Measurements from ENCODE around the gene PHLDB2.

The PHLDB2 gene

DNA sequence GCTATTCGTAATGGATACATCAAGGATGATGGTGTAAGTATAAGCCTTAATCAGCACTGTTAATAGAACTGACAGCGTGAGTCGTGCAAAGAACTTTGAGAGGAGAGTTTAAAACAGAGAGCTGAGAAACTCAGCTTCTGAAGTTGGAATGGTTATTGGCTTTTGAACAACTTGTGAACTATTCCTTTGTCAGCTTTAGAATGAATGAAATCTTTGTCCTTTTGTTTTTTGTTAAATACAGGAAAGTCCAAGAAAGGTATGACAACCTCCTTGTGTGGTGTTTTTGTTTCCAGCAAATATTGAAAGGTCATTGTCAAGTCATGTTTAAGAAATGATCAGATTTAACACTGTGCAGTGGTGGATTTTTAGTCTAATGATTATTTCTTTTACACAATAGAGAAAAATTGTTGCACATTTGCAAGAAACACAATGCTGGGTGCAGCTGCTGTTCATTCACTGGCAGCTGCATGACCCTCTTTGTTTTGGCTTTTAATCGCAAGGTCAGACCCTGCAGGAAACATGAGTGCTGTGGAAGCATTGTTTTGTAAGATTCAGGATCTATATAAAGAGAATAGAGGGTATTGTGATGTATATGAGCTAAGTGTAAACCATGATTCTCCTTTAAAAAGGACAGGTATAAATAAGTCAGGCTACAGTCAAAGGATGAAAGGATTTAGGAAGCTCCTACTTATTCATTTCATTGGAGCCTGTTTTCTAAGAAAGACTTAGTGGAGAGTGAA lies 98.1 kb downstream of the PHLDB2 start:
- DNase-seq (ENCODE audit: insufficient read length, low spot score) (no peak), FAIRE-seq (no peak)
- TF ChIP-seq POLR2AphosphoS5 (IDR thresholded peaks at IDR 0.05; ENCODE audit: low read depth, low read length) (no peak), SPI1 (IDR thresholded peaks at IDR 0.05; ENCODE audit: low read depth, low read length) (no peak), PAX5 (IDR thresholded peaks at IDR 0.05; ENCODE audit: insufficient read depth, low read length, severe bottlenecking) (no peak), POLR2A (IDR thresholded peaks at IDR 0.05; ENCODE audit: low read depth, low read length) (no peak), TAF1 (IDR thresholded peaks at IDR 0.05; ENCODE audit: low read depth, low read length) (no peak), POU2F2 (IDR thresholded peaks at IDR 0.05; ENCODE audit: low read depth, low read length) (no peak)

DNA sequence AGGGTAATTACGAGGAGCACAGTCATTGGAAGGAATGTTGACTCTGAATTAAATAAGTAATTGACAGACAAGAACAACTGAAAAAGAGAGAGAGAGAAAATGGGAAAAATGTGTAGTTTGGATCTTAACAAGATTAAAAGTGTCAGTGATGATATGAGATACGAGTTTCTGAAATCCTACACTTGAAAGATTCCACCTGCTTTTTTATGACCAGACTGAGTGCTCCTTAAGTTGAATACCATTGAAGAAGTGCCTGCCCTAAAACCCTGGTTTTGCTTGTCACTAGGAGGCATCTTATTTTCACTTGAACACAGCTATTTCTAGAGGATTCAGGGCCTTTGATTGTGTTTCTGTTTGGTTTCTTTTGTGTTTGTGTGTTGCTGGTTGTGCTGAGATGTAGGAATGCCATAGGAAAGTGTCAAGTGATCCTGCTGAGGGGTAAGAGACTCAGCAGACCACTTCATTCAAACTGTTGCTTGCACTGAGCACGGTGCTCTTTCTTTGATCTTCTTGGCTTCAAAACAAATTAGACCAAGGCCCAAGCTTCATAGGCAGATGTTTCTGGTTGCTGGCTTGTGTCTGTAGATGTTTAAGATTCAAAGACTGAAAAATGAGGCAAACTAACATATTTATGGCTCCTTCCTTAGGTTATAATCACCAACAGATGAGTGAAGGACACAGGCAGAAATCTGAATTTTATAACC lies 102.5 kb downstream of the PHLDB2 start:
- FAIRE-seq (no peak), DNase-seq (ENCODE audit: insufficient read length, low spot score) (no peak)
- TF ChIP-seq POLR2A (IDR thresholded peaks at IDR 0.05; ENCODE audit: low read depth, low read length) (no peak), TAF1 (IDR thresholded peaks at IDR 0.05; ENCODE audit: low read depth, low read length) (no peak), SPI1 (IDR thresholded peaks at IDR 0.05; ENCODE audit: low read depth, low read length) (no peak), PAX5 (IDR thresholded peaks at IDR 0.05; ENCODE audit: insufficient read depth, low read length, severe bottlenecking) (no peak), POU2F2 (IDR thresholded peaks at IDR 0.05; ENCODE audit: low read depth, low read length) (no peak), POLR2AphosphoS5 (IDR thresholded peaks at IDR 0.05; ENCODE audit: low read depth, low read length) (no peak)

DNA sequence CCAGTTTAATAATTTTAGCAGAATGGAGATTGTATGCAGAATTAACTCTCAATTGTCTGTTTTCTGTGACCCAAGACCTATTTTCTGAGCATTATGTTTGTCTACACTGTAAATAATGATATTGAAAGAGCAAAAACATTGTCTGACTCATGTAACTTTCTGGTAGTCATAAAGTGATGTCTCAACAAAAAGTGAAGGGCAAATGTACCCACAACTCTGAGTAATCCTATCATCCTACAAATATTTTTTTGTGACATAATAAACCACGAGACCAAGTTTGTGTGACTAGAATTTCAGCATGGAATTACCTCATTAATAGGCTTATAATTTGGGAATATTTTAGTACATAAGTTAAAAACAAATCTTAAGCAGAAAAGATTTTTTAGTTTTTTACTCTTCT lies 104.4 kb downstream of the PHLDB2 start:
- TF ChIP-seq POLR2A (IDR thresholded peaks at IDR 0.05; ENCODE audit: low read depth, low read length), result no peak
- TF ChIP-seq TAF1 (IDR thresholded peaks at IDR 0.05; ENCODE audit: low read depth, low read length), result no peak
- TF ChIP-seq POU2F2 (IDR thresholded peaks at IDR 0.05; ENCODE audit: low read depth, low read length), result no peak
- no peak for TF ChIP-seq PAX5 (IDR thresholded peaks at IDR 0.05; ENCODE audit: insufficient read depth, low read length, severe bottlenecking)
- no peak for TF ChIP-seq SPI1 (IDR thresholded peaks at IDR 0.05; ENCODE audit: low read depth, low read length)
- no peak for TF ChIP-seq POLR2AphosphoS5 (IDR thresholded peaks at IDR 0.05; ENCODE audit: low read depth, low read length)
- FAIRE-seq (no peak), DNase-seq (ENCODE audit: insufficient read length, low spot score) (no peak)

DNA sequence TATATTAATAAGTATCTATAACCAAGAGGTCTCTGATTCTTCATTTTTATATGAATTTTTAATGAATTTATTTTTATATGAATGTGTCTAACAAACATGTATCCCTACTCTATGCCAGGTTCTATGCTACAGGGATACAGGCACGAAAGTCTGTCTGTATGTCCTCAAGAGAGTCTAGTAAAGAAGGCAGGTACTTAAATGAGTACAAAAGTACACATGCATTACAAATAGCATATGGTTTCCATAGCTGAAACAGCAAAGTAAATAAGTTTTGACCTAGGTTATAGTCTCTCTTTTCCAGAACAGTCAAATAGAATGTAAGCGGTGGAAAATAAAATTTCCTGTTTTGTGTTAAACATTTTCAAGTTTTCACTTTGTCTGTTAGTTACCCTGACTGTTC lies 106.4 kb downstream of the PHLDB2 start:
- FAIRE-seq (no peak), DNase-seq (ENCODE audit: insufficient read length, low spot score) (no peak)
- no peak for TF ChIP-seq PAX5 (IDR thresholded peaks at IDR 0.05; ENCODE audit: insufficient read depth, low read length, severe bottlenecking)
- TF ChIP-seq POU2F2 (IDR thresholded peaks at IDR 0.05; ENCODE audit: low read depth, low read length), result no peak
- TF ChIP-seq TAF1 (IDR thresholded peaks at IDR 0.05; ENCODE audit: low read depth, low read length), result no peak
- TF ChIP-seq POLR2A (IDR thresholded peaks at IDR 0.05; ENCODE audit: low read depth, low read length), result no peak
- no peak for TF ChIP-seq SPI1 (IDR thresholded peaks at IDR 0.05; ENCODE audit: low read depth, low read length)
- TF ChIP-seq POLR2AphosphoS5 (IDR thresholded peaks at IDR 0.05; ENCODE audit: low read depth, low read length), result no peak

DNA sequence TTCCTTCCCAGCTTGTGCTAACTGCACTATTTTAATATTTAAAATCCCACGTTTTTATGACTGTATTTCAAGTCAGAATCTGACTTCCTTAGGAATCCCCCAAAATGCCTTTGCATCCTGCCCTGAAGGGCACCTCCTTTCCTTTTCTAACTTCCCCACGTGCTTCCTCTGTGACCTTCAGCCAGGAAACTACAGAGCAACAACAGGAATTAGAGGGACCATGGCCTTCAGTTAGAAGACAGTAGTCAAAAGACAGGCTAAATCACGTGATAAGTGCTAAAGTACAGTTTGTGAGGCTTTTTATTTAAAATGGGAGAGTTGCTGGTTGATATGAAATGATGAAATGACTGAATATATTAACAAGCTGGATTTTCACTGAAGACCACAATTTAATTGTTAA lies 108.0 kb downstream of the PHLDB2 start:
- DNase-seq (ENCODE audit: insufficient read length, low spot score), result no peak
- FAIRE-seq, result no peak
- TF ChIP-seq POLR2AphosphoS5 (IDR thresholded peaks at IDR 0.05; ENCODE audit: low read depth, low read length), result no peak
- TF ChIP-seq TAF1 (IDR thresholded peaks at IDR 0.05; ENCODE audit: low read depth, low read length), result no peak
- no peak for TF ChIP-seq PAX5 (IDR thresholded peaks at IDR 0.05; ENCODE audit: insufficient read depth, low read length, severe bottlenecking)
- no peak for TF ChIP-seq POLR2A (IDR thresholded peaks at IDR 0.05; ENCODE audit: low read depth, low read length)
- no peak for TF ChIP-seq POU2F2 (IDR thresholded peaks at IDR 0.05; ENCODE audit: low read depth, low read length)
- TF ChIP-seq SPI1 (IDR thresholded peaks at IDR 0.05; ENCODE audit: low read depth, low read length), result no peak

DNA sequence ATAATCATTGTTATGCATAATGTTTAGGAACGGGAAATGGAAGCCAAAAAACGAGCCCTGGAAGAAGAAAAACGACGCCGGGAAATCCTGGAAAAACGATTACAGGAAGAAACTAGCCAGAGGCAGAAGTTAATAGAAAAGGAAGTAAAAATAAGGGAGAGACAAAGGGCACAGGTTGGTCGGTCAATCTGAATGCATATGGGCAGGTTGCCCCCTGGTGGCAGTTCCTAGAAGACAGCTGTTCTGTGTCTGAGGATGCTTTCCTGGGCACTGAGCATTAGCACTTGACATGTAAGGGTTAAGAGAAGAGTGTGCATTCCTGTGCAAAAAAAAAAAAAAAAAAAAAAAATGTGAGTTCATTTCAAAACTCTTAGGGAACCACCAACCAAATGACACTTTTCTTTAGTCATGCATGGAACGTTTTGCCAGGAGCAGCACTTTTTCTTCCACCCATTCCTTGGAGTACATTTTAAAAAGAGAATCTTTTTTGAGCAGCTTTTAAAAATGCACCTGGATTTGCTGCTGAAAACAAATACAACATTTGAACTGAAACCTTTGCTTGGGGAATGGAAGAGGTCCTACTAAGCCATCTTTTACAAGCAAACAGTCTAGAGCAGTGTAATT lies 108.7 kb downstream of the PHLDB2 start:
- TF ChIP-seq TAF1 (IDR thresholded peaks at IDR 0.05; ENCODE audit: low read depth, low read length) (no peak), POU2F2 (IDR thresholded peaks at IDR 0.05; ENCODE audit: low read depth, low read length) (peak; percentile 75; the same call in 1 of the 2 replicates)
- FAIRE-seq, result peak; percentile 91
- DNase-seq (ENCODE audit: insufficient read length, low spot score), result no peak

DNA sequence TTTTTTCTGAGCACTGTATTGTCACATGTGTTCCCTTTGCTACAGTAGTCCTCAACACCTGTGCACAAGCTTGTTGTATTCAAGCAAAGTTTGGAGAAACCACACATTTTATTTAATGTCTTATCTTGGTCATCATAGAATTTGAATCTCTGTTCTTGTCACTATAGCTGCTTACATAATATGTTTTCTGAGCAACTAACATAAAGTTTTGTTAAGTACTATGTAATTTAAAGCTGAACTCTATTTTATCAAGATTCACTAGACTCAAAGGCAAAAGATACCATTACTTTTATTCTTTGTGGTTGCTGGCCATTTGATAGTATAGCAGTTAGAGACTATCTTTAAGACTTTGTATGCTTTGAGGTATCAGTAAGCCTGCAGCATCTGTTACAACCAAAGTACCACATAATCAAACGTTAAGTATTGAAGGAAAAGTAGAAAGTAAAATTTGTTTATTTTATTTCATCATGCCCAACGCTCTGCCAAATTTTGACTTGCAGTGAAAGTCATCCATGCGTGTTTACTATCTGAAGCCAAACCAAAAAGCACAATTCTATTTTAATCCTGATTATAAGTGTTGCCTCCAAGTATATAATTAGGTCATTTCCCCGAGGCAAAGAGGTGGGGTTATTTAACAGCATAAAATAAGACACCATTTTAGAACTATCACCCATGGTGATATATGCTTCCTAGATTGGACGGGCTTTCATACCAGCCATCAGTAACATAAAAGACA lies 109.4 kb downstream of the PHLDB2 start:
- FAIRE-seq, result no peak
- TF ChIP-seq TAF1 (IDR thresholded peaks at IDR 0.05; ENCODE audit: low read depth, low read length) (no peak), SPI1 (IDR thresholded peaks at IDR 0.05; ENCODE audit: low read depth, low read length) (no peak), POU2F2 (IDR thresholded peaks at IDR 0.05; ENCODE audit: low read depth, low read length) (no peak), POLR2A (IDR thresholded peaks at IDR 0.05; ENCODE audit: low read depth, low read length) (no peak), PAX5 (IDR thresholded peaks at IDR 0.05; ENCODE audit: insufficient read depth, low read length, severe bottlenecking) (no peak), POLR2AphosphoS5 (IDR thresholded peaks at IDR 0.05; ENCODE audit: low read depth, low read length) (no peak)

DNA sequence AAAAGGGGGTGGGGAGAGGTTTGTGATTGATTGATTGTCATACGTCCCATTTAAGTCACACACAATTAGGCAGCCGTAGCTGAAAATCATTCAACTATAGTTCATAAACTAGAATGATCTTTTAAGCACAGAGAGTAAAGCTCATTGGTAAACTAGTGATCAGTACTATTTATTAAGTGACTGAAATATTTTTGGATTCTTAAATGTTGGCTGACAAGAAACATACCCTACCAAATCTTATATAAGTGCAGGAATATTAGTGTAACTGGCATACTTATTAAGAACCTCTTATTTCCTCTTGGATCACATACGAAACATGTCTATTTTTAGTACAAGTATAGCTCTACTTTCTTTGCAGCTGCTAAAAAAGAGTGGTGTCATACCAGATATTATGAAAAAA lies 111.3 kb downstream of the PHLDB2 start:
- DNase-seq (ENCODE audit: insufficient read length, low spot score) (no peak), FAIRE-seq (no peak)
- TF ChIP-seq POLR2AphosphoS5 (IDR thresholded peaks at IDR 0.05; ENCODE audit: low read depth, low read length), result no peak
- no peak for TF ChIP-seq TAF1 (IDR thresholded peaks at IDR 0.05; ENCODE audit: low read depth, low read length)
- no peak for TF ChIP-seq POLR2A (IDR thresholded peaks at IDR 0.05; ENCODE audit: low read depth, low read length)
- no peak for TF ChIP-seq SPI1 (IDR thresholded peaks at IDR 0.05; ENCODE audit: low read depth, low read length)
- no peak for TF ChIP-seq PAX5 (IDR thresholded peaks at IDR 0.05; ENCODE audit: insufficient read depth, low read length, severe bottlenecking)
- no peak for TF ChIP-seq POU2F2 (IDR thresholded peaks at IDR 0.05; ENCODE audit: low read depth, low read length)

More for the DNA sequence above, 109.4 kb downstream of the PHLDB2 start:
- DNase-seq (ENCODE audit: insufficient read length, low spot score), result no peak

Measured in GM12891 (cell line).